ENCODE data around the gene KRTAP13-4. TPM values are rescaled to one million over a fixed set of nuclear protein-coding genes. Genes with fewer than 3 reads are reported as not detected.

The KRTAP13-4 gene
- total and polyA plus RNA-seq, 12 donors, result not detected

DNA sequence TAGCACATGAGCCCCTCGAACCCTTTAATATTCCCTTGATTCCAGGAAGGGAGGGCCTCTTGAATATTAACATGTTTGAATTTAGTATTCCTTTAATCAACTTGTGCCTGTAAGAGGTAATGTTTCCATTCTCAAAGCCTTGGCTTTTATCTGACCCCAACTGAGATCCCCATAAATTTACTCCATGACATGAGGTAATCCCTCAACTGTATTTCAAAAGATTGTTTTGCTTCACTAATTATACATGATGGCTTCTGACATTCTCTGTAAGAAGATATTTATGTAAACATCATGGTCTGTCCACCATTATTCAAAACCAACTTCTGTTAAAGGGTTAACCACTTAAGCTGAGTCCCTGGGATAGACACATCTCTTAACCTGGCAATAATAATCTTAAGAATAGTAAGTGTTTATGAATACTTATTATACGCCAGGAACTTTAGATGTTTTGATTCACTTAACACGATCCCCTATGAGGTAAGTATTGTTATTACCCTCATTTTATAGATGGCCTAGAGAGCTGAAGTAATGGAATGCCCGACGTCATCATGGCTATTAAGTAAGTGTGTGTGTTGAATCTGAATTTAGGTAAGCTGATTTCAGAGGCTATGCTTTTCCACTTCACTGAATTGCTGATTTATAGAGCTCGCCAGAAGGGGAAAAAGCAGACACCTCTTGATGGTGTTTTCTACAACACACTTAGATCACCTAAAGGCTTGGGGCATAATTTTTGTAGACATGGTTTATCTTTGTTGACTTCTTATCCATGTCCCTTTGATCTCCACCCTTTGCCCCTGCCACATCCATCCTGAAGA is 39.1 kb downstream of the KRTAP13-4 start:
- no peaks in the 10 kb centered on the region for H3K4me1 ChIP-seq
- intact Hi-C loops (cut with DNase I), result no loop called here
- H3K27me3 ChIP-seq, result no peaks in the 10 kb centered on the region
- H3K4me3 ChIP-seq, result no peak overlapping the region
- no peaks in the 10 kb centered on the region for H3K36me3 ChIP-seq
- ATAC-seq (no peak), DNase-seq (no peak)
- 77 to 81% methylated on average over 6 of the region's 6 CpGs for WGBS, 2 donors
- no peak overlapping the region for H3K27ac ChIP-seq
- H3K9me3 ChIP-seq, result no peaks in the 10 kb centered on the region
- TF ChIP-seq, protein P1, sequence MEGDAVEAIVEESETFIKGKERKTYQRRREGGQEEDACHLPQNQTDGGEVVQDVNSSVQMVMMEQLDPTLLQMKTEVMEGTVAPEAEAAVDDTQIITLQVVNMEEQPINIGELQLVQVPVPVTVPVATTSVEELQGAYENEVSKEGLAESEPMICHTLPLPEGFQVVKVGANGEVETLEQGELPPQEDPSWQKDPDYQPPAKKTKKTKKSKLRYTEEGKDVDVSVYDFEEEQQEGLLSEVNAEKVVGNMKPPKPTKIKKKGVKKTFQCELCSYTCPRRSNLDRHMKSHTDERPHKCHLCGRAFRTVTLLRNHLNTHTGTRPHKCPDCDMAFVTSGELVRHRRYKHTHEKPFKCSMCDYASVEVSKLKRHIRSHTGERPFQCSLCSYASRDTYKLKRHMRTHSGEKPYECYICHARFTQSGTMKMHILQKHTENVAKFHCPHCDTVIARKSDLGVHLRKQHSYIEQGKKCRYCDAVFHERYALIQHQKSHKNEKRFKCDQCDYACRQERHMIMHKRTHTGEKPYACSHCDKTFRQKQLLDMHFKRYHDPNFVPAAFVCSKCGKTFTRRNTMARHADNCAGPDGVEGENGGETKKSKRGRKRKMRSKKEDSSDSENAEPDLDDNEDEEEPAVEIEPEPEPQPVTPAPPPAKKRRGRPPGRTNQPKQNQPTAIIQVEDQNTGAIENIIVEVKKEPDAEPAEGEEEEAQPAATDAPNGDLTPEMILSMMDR (IDR thresholded peaks at IDR 0.05), result no peak

DNA sequence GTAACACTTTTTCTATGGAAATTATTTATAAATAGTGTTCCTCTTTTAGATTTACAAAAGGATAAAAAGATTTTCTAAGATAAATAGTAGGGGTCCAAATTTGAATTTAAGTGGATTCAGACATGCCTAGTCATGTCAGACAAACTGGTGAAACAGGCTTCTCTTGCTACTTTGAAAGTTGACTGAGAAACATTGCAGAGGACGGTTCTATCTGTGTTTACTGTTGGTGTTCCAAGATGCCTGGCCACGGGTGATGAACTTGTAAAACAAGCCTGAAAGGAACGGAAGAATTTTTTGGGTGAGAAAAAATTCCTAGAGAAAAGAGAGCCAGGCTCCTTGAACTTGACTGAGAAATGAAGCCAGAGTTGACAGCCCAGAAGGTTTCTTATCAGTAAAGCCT is 48.0 kb downstream of the KRTAP13-4 start:
- Histone ChIP-seq H3K9me3 (no peaks in the 10 kb centered on the region), H3K27ac (peak overlapping the region in 4 of 10 donors; percentile 13 to 66 (median 54)), H3K4me1 (peaks cover 0 to 19% (median 0%) of the 10 kb centered on the region in 9 donors), H3K27me3 (no peaks in the 10 kb centered on the region), H3K4me3 (no peak overlapping the region), H3K36me3 (no peaks in the 10 kb centered on the region)
- intact Hi-C loops (cut with DNase I), result no loop called here
- ATAC-seq (no peak), DNase-seq (no peak)
- TF ChIP-seq, protein P1 (IDR thresholded peaks at IDR 0.05), result no peak
- WGBS, 2 donors, result 19 to 20% methylated on average over 3 of the region's 3 CpGs

DNA sequence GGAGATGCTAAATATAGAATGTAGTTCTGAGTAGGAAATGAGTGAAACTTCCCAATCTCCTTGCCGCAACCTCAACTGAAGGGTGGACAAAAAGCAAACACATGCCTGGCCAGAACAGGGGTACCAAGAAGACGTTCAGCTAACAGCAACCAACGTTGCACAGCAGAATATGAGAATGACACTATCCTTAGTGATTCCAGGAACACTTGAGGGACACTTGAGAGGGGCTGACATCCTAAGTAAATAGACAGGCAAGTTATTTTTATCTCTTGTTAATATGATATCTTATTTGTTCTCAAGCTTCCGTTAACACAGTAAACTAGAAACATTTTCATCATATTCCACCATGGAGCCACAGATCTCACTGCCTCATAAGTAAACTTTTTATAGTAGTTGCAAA is 49.2 kb downstream of the KRTAP13-4 start:
- H3K27ac ChIP-seq, result peak overlapping the region in 4 of 10 donors; percentile 13 to 79 (median 60)
- TF ChIP-seq, protein P1 (IDR thresholded peaks at IDR 0.05), result no peak
- no peaks in the 10 kb centered on the region for H3K36me3 ChIP-seq
- H3K4me3 ChIP-seq, result no peak overlapping the region
- 20 to 24% methylated on average over 4 of the region's 4 CpGs for WGBS, 2 donors
- H3K27me3 ChIP-seq, result no peaks in the 10 kb centered on the region
- intact Hi-C loops (cut with DNase I), result no loop called here
- H3K9me3 ChIP-seq, result no peaks in the 10 kb centered on the region
- DNase-seq (no peak), ATAC-seq (peak in 6 of 8 donors; percentile 11 to 79 (median 38))
- peaks cover 0 to 19% (median 0%) of the 10 kb centered on the region in 9 donors for H3K4me1 ChIP-seq

DNA sequence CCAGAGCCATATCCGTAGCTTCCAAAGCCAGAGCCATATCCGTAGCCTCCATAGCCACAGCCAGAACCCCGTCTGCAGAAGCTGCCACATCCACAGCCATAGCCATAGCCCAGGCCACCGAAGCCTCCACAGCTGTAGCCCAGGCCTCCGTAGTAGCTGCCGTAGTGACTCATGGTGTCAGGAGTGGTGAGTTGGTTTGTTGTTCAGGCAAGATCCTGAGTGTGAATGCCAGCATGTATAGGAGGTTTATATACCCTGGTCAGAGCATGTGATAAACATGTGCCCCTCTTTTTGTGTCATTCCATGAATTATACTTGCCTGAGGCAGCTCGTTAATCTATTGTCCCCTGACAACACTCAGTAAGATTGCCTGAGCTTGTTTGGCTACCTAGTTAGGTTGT is 50.1 kb downstream of the KRTAP13-4 start, which contains the start of gene KRTAP19-1:
Gene KRTAP19-1, minus strand, starts transcription at position 223 of the 400 bp plus-strand sequence. Its CDS starts 50 bp downstream, at position 173.
- intact Hi-C loops (cut with DNase I), result no loop called here
- Histone ChIP-seq H3K27me3 (no peaks in the 10 kb centered on the region), H3K36me3 (no peaks in the 10 kb centered on the region), H3K9me3 (peaks cover 0 to 4% (median 0%) of the 10 kb centered on the region in 11 donors), H3K4me3 (no peak within 1 kb of the TSS), H3K4me1 (peaks cover 0 to 19% (median 0%) of the 10 kb centered on the region in 9 donors), H3K27ac (peak within 1 kb of the TSS in 5 of 10 donors; percentile 43 to 79 (median 60))
- TF ChIP-seq, protein P1 (IDR thresholded peaks at IDR 0.05), result no peak
- WGBS, 2 donors, result 82 to 83% methylated on average over 7 of the region's 7 CpGs
- ATAC-seq, result peak in 1 of 8 donors; percentile 44
- no peak for DNase-seq

Other genes with a start within 250 kb of the KRTAP13-4 start
- gene CLDN8, start 214.1 kb upstream of the KRTAP13-4 start, total RNA-seq, result not detected
- not detected for gene CLDN8, start 214.1 kb upstream of the KRTAP13-4 start, polyA plus RNA-seq
- not detected for gene KRTAP24-1, start 147.3 kb upstream of the KRTAP13-4 start, total RNA-seq
- not detected for gene KRTAP24-1, start 147.3 kb upstream of the KRTAP13-4 start, polyA plus RNA-seq
- gene KRTAP25-1, start 140.7 kb upstream of the KRTAP13-4 start, total RNA-seq, result not detected
- not detected for gene KRTAP25-1, start 140.7 kb upstream of the KRTAP13-4 start, polyA plus RNA-seq
- gene KRTAP26-1, start 109.9 kb upstream of the KRTAP13-4 start, total RNA-seq, result not detected
- not detected for gene KRTAP26-1, start 109.9 kb upstream of the KRTAP13-4 start, polyA plus RNA-seq
- gene KRTAP27-1, start 92.5 kb upstream of the KRTAP13-4 start, total RNA-seq, result not detected
- not detected for gene KRTAP27-1, start 92.5 kb upstream of the KRTAP13-4 start, polyA plus RNA-seq
- not detected for gene KRTAP23-1, start 81.6 kb upstream of the KRTAP13-4 start, total RNA-seq
- not detected for gene KRTAP23-1, start 81.6 kb upstream of the KRTAP13-4 start, polyA plus RNA-seq
- gene KRTAP13-2, start 57.9 kb upstream of the KRTAP13-4 start, total RNA-seq, result not detected
- gene KRTAP13-2, start 57.9 kb upstream of the KRTAP13-4 start, polyA plus RNA-seq, result not detected
- gene KRTAP13-1, start 34.2 kb upstream of the KRTAP13-4 start, total RNA-seq, result not detected
- gene KRTAP13-1, start 34.2 kb upstream of the KRTAP13-4 start, polyA plus RNA-seq, result not detected
- not detected for gene KRTAP13-3, start 4.3 kb upstream of the KRTAP13-4 start, total RNA-seq
- gene KRTAP13-3, start 4.3 kb upstream of the KRTAP13-4 start, polyA plus RNA-seq, result not detected
- not detected for gene KRTAP15-1, start 10.1 kb downstream of the KRTAP13-4 start, total RNA-seq
- not detected for gene KRTAP15-1, start 10.1 kb downstream of the KRTAP13-4 start, polyA plus RNA-seq
- gene KRTAP19-1, start 50.1 kb downstream of the KRTAP13-4 start, total RNA-seq, result not detected
- not detected for gene KRTAP19-1, start 50.1 kb downstream of the KRTAP13-4 start, polyA plus RNA-seq
- gene KRTAP19-2, start 57.2 kb downstream of the KRTAP13-4 start, total RNA-seq, result not detected
- not detected for gene KRTAP19-2, start 57.2 kb downstream of the KRTAP13-4 start, polyA plus RNA-seq
- gene KRTAP19-3, start 61.8 kb downstream of the KRTAP13-4 start, total RNA-seq, result not detected
- gene KRTAP19-3, start 61.8 kb downstream of the KRTAP13-4 start, polyA plus RNA-seq, result not detected
- gene KRTAP19-4, start 66.9 kb downstream of the KRTAP13-4 start, total RNA-seq, result not detected
- not detected for gene KRTAP19-4, start 66.9 kb downstream of the KRTAP13-4 start, polyA plus RNA-seq
- gene KRTAP19-5, start 71.9 kb downstream of the KRTAP13-4 start, total RNA-seq, result not detected
- gene KRTAP19-5, start 71.9 kb downstream of the KRTAP13-4 start, polyA plus RNA-seq, result not detected
- gene KRTAP19-6, start 111.6 kb downstream of the KRTAP13-4 start, total RNA-seq, result not detected
- gene KRTAP19-6, start 111.6 kb downstream of the KRTAP13-4 start, polyA plus RNA-seq, result not detected
- gene KRTAP19-7, start 131.1 kb downstream of the KRTAP13-4 start, total RNA-seq, result not detected
- gene KRTAP19-7, start 131.1 kb downstream of the KRTAP13-4 start, polyA plus RNA-seq, result not detected
- not detected for gene KRTAP22-2, start 160.2 kb downstream of the KRTAP13-4 start, total RNA-seq
- not detected for gene KRTAP22-2, start 160.2 kb downstream of the KRTAP13-4 start, polyA plus RNA-seq
- gene KRTAP6-3, start 162.2 kb downstream of the KRTAP13-4 start, total RNA-seq, result not detected
- gene KRTAP6-3, start 162.2 kb downstream of the KRTAP13-4 start, polyA plus RNA-seq, result not detected
- not detected for gene KRTAP6-2, start 168.7 kb downstream of the KRTAP13-4 start, total RNA-seq
- gene KRTAP6-2, start 168.7 kb downstream of the KRTAP13-4 start, polyA plus RNA-seq, result not detected
- gene KRTAP22-1, start 170.9 kb downstream of the KRTAP13-4 start, total RNA-seq, result not detected
- not detected for gene KRTAP22-1, start 170.9 kb downstream of the KRTAP13-4 start, polyA plus RNA-seq
- gene KRTAP6-1, start 183.7 kb downstream of the KRTAP13-4 start, total RNA-seq, result not detected
- gene KRTAP6-1, start 183.7 kb downstream of the KRTAP13-4 start, polyA plus RNA-seq, result not detected
- gene KRTAP20-1, start 186.2 kb downstream of the KRTAP13-4 start, total RNA-seq, result not detected
- gene KRTAP20-1, start 186.2 kb downstream of the KRTAP13-4 start, polyA plus RNA-seq, result not detected
- gene KRTAP20-4, start 190.4 kb downstream of the KRTAP13-4 start, total RNA-seq, result not detected
- not detected for gene KRTAP20-4, start 190.4 kb downstream of the KRTAP13-4 start, polyA plus RNA-seq
- not detected for gene KRTAP20-2, start 205.0 kb downstream of the KRTAP13-4 start, total RNA-seq
- not detected for gene KRTAP20-2, start 205.0 kb downstream of the KRTAP13-4 start, polyA plus RNA-seq
- not detected for gene KRTAP20-3, start 212.6 kb downstream of the KRTAP13-4 start, total RNA-seq
- gene KRTAP20-3, start 212.6 kb downstream of the KRTAP13-4 start, polyA plus RNA-seq, result not detected

Measured in heart right ventricle (tissue), 16 donors.